Uterus (tissue), 2 donors: ENCODE measurements around the gene HTR4.

Experiments
- CTCF ChIP-seq, 4 experiments: fragments of 200-600 bp in 2 of 4; fragments of 450-650 bp in 2 of 4; sonication (generic) in 2 of 4; IDR thresholded peaks; one replicate each; pipeline ENCODE4 v1.5.1; 2016 to 2019; ENCODE audit warnings: antibody characterized with exemption in 4 of 4, mild to moderate bottlenecking in 2 of 4, moderate library complexity in 1 of 4
- POLR2A ChIP-seq, 2 donors: fragments of 450-650 bp; IDR thresholded peaks; one replicate each; pipeline ENCODE4 v1.6.1; 2016; ENCODE audit warnings: antibody characterized with exemption in 2 of 2, mild to moderate bottlenecking in 1 of 2, moderate library complexity in 1 of 2

DNA sequence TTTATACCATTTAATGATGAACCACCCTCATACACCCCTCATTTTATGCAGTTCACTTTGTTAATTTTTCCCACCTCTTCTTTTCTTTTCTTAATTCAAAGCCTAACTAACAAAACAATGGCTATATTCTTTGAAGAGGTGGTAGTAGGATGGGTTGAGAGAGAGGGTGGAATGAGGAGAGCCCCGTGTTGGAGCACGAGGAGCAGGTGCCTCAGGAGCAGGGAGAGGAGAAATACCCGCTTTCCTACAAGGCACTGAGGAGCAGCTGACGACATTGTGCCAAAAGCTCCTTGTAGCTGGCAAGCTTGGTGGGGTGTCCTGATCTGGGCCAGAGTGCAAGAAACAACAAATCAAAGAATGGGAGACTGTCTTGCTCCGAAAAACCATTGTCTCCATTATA, 129.6 kb downstream of the HTR4 start:
- TF ChIP-seq POLR2A (IDR thresholded peaks at IDR 0.05) (no peak), CTCF (IDR thresholded peaks at IDR 0.05) (no peak)
